ENCODE measurements around the gene MST1R.

- TF ChIP-seq PATZ1 (CRISPR knock-in tag; IDR thresholded peaks at IDR 0.05; ENCODE audit: borderline replicate concordance) (no peak), ESRRG (CRISPR knock-in tag; IDR thresholded peaks at IDR 0.05) (no peak), RARB (CRISPR knock-in tag; IDR thresholded peaks at IDR 0.05) (no peak), TCF4 (CRISPR knock-in tag; IDR thresholded peaks at IDR 0.05; ENCODE audit: borderline replicate concordance) (no peak)
Measured at GRCh38 chr3:49859576-49860305, 43.9 kb downstream of the MST1R start.
